PC-3 (cell line): ENCODE results near the gene PDZRN3. TPM values are rescaled to one million over a fixed set of nuclear protein-coding genes. Genes with fewer than 3 reads are reported as not detected.
"Not testable (repeated sequence)": the region's sequence is repeated elsewhere in the genome, so short reads cannot be mapped to it uniquely, and the experiment has no call there.

Experiments
- ATAC-seq: fragments of 200-7000 bp; cut with Tn5 transposase; 2 replicates; pipeline ENCODE4 v1.9.1; 2020; ENCODE audit warnings: mild to moderate bottlenecking, moderate library complexity
- BruUV-seq: library from RNA; stranded (reverse); fragments of 400-500 nt; replicated peaks from 2 replicates; lab custom pipeline; 2021; lab: Mats Ljungman, UMichigan
- CTCF ChIA-PET: fragments of 300-600 bp; sonication (Branson Sonifier 250); formaldehyde crosslinking; loops from one replicate; lab custom pipeline; 2022; ENCODE audit warnings: antibody characterized with exemption; lab: Charles Lee
- POLR2A ChIA-PET: fragments of 300-600 bp; sonication (Branson Sonifier 250); formaldehyde crosslinking; loops from one replicate; lab custom pipeline; 2022; ENCODE audit warnings: antibody characterized with exemption; ENCODE audit not compliant: unreplicated experiment; lab: Charles Lee
- DNase-seq: peaks from one replicate; pipeline ENCODE4 v3.0.0-alpha.2; 2015
- H2AFZ ChIP-seq: fragments of 300-600 bp; sonication (generic); 2 replicates; pipeline ENCODE4 v1.6.0; 2016; ENCODE audit warnings: antibody characterized with exemption, low read length
- H3F3A ChIP-seq: fragments of 300-600 bp; sonication (generic); one replicate; pipeline ENCODE4 v1.6.0; 2017; ENCODE audit warnings: antibody characterized with exemption, low read length, control low read depth, mild to moderate bottlenecking; ENCODE audit not compliant: unreplicated experiment
- H3K27ac ChIP-seq: fragments of 300-600 bp; sonication (generic); 2 replicates; pipeline ENCODE4 v1.5.1; 2016; ENCODE audit warnings: mild to moderate bottlenecking, low read length
- H3K27me3 ChIP-seq: fragments of 300-600 bp; sonication (generic); 2 replicates; pipeline ENCODE4 v1.6.1; 2016; ENCODE audit warnings: low read length, mixed read lengths
- H3K36me3 ChIP-seq: fragments of 300-600 bp; sonication (generic); 2 replicates; pipeline ENCODE4 v1.6.1; 2016; ENCODE audit warnings: low read depth, mixed run types, low read length, mixed read lengths
- H3K4me1 ChIP-seq: fragments of 300-600 bp; sonication (generic); 2 replicates; pipeline ENCODE4 v1.5.1; 2016; ENCODE audit warnings: low read length; ENCODE audit not compliant: insufficient read depth
- H3K4me2 ChIP-seq: fragments of 300-600 bp; sonication (generic); 2 replicates; pipeline ENCODE4 v1.6.0; 2016; ENCODE audit warnings: low read length
- H3K4me3 ChIP-seq: fragments of 300-600 bp; sonication (generic); 2 replicates; pipeline ENCODE4 v1.5.1; 2016; ENCODE audit warnings: mild to moderate bottlenecking, low read length, mixed read lengths
- H3K79me2 ChIP-seq: fragments of 300-600 bp; sonication (generic); 2 replicates; pipeline ENCODE4 v1.6.1; 2017; ENCODE audit warnings: low read length, mixed read lengths
- H3K9ac ChIP-seq: fragments of 300-600 bp; sonication (generic); 2 replicates; pipeline ENCODE4 v1.6.0; 2016; ENCODE audit warnings: mild to moderate bottlenecking, low read length
- H3K9me2 ChIP-seq: fragments of 300-600 bp; sonication (generic); replicated peaks from 2 replicates; pipeline ENCODE4 v1.6.1; 2016; ENCODE audit warnings: mixed run types, low read length, mixed read lengths
- H3K9me3 ChIP-seq: fragments of 300-600 bp; sonication (generic); 2 replicates; pipeline ENCODE4 v1.6.1; 2016; ENCODE audit warnings: low read length, mixed read lengths
- H4K20me1 ChIP-seq: fragments of 300-600 bp; sonication (generic); 2 replicates; pipeline ENCODE4 v1.6.1; 2016; ENCODE audit warnings: low read length, mixed read lengths
- CTCF ChIP-seq: fragments of 300-600 bp; sonication (generic); conservative IDR thresholded peaks from 2 replicates; pipeline ENCODE4 v1.5.1; 2017; ENCODE audit warnings: antibody characterized with exemption, low read depth, mild to moderate bottlenecking, low read length
- EZH2 ChIP-seq: fragments of 300-600 bp; sonication (generic); IDR thresholded peaks from one replicate; pipeline ENCODE4 v1.6.1; 2017; ENCODE audit warnings: antibody characterized with exemption, mild to moderate bottlenecking, low read length; ENCODE audit not compliant: unreplicated experiment
- EZH2phosphoT487 ChIP-seq: fragments of 300-600 bp; sonication (generic); IDR thresholded peaks from 2 replicates; pipeline ENCODE4 v1.6.1; 2018; ENCODE audit warnings: mild to moderate bottlenecking, antibody characterized with exemption, low read length, borderline replicate concordance
- intact Hi-C: fragments of 100-400 bp; cut with micrococcal nuclease; formaldehyde crosslinking; loops from 2 replicates; pipeline ENCODE4 v1.9.0; 2023
- total RNA-seq: library from RNA; depleted of rRNA; stranded (reverse); fragments of >200 nt; gene quantifications from 2 replicates; pipeline ENCODE4 v1.2.3, GENCODE V29; 2014

PDZRN3 gene
- total RNA-seq, 1 experiment from 2014 or later: not detected

DNA sequence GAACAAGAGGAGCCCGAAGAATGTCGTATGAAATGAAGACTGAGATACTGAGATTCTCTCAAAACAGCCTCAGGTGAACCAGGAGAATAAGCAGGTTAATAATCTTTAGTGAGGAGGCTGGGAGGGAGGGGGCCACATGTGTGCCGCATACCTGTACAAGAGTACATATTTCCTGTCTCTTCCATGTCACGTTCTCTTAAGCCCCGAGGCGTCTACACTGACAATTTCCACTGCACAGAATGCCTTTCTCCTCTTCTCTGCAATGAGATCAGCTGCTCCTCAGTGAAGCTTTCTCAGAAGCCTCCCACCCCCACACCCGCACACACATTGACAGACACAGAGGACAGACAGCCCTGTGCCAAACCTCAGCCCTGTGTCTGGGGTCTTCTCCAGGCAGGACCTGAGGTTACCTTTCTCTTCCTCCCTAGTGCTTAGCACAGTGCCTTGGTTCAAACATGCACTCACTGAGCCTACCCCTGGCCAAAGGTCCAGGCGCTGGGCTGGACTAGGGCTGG is 55.4 kb downstream of the PDZRN3 start:
- H2AFZ ChIP-seq: no peak overlapping the region
- no peak for DNase-seq
- ChIA-PET CTCF (no interaction called here), POLR2A (no interaction called here)
- H3K9me3 ChIP-seq: 0 out of 2 replicates have a peak, but pooled peaks cover 5% of the 10 kb centered on the region
- no peak for ATAC-seq
- H3K79me2 ChIP-seq: no peaks in the 10 kb centered on the region
- no peaks in the 10 kb centered on the region for H3K36me3 ChIP-seq
- no peaks in the 10 kb centered on the region for H3K9me2 ChIP-seq
- intact Hi-C loops: no loop called here
- no TSS peak for BruUV-seq
- H4K20me1 ChIP-seq: no peaks in the 10 kb centered on the region
- no peak overlapping the region for H3K27ac ChIP-seq
- H3K4me3 ChIP-seq: no peak overlapping the region
- no peaks in the 10 kb centered on the region for H3K4me1 ChIP-seq
- no peaks in the 10 kb centered on the region for H3F3A ChIP-seq
- H3K9ac ChIP-seq: no peak overlapping the region
- H3K4me2 ChIP-seq: no peak overlapping the region
- TF ChIP-seq EZH2 (no peak), EZH2phosphoT487 (no peak), CTCF (no peak)
- no peaks in the 10 kb centered on the region for H3K27me3 ChIP-seq

DNA sequence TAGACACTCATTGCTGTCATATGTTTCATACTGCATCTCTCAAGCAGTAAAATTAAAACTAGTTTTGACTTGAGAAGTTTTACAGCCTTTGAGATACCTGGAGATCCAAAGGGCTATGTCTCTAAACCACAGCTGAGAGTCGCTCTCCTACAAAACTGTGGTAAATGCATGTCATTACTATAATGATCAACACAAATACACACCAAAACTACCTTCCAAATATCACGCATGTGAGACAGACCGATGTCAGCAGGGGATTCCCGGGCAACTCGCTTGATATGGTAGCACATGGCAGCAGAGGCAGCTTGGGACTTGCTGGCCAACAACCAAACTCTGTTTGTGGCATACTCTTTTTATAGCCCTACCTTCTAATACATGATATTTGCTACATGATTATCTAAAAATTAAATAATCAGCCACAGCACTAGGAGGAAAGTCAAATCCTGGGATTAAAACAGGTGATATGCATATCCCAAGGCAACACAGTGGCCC is 56.3 kb downstream of the PDZRN3 start:
- Histone ChIP-seq H3K4me1 (no peaks in the 10 kb centered on the region), H3K9ac (no peak overlapping the region), H3K9me3 (0 out of 2 replicates have a peak, but pooled peaks cover 5% of the 10 kb centered on the region), H3K36me3 (no peaks in the 10 kb centered on the region), H3F3A (no peaks in the 10 kb centered on the region), H3K4me2 (no peak overlapping the region), H3K27ac (no peak overlapping the region), H3K4me3 (no peak overlapping the region), H3K79me2 (no peaks in the 10 kb centered on the region), H4K20me1 (no peaks in the 10 kb centered on the region), H3K27me3 (no peaks in the 10 kb centered on the region), H3K9me2 (no peaks in the 10 kb centered on the region), H2AFZ (no peak overlapping the region)
- intact Hi-C loops: no loop called here
- ATAC-seq (no peak), DNase-seq (no peak)
- BruUV-seq: no TSS peak
- ChIA-PET CTCF (no interaction called here), POLR2A (no interaction called here)
- TF ChIP-seq EZH2 (no peak), EZH2phosphoT487 (no peak), CTCF (no peak)

DNA sequence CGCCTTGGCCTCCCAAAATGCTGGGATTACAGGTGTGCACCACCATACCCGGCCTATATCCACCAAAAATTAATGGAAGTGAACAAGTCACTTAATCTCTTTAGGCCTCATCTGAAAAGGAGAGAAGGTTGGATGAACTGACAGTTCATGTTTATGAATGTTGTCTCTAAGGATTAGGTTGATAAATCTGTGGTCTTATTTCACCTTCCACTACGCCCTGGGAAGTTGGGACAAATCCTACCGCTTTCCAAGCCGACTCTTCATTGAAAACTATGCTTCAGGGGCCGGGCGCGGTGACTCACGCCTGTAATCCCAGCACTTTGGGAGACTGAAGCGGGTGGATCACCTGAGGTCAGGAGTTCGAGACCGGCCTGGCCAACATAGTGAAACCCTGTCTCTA is 59.4 kb downstream of the PDZRN3 start:
- H3K27ac ChIP-seq, H3K9ac ChIP-seq, DNase-seq, ATAC-seq, H3K79me2 ChIP-seq, H3K9me2 ChIP-seq, intact Hi-C loops, H3K4me3 ChIP-seq, H2AFZ ChIP-seq, H3K4me1 ChIP-seq, BruUV-seq, H3K4me2 ChIP-seq, H4K20me1 ChIP-seq, H3K36me3 ChIP-seq, CTCF ChIA-PET, POLR2A ChIA-PET, H3K27me3 ChIP-seq, H3K9me3 ChIP-seq, H3F3A ChIP-seq: not testable (repeated sequence)
